Measurements from ENCODE around the gene AK5. TPM values are rescaled to one million over a fixed set of nuclear protein-coding genes. Genes with fewer than 3 reads are reported as not detected.

Gene AK5
- total and polyA plus RNA-seq, 7 experiments from 2014 or later, result 1.7 to 82.1 (median 56.5) TPM

GRCh38 chr1:77386276-77386675, 104.5 kb downstream of the AK5 start:
- CTCF ChIA-PET, result interaction anchor here (1.1 kb wide), 1 partner anchor 35 kb away, joined by 3 read pairs; no protein-coding TSS in a partner anchor
- H3K9me3 ChIP-seq (ENCODE audit: control insufficient read depth in 2 of 3, low read length in 3 of 3), result no peaks in the 10 kb centered on the region
- intact Hi-C loops (cut with micrococcal nuclease), result no loop called here
- no peak for DNase-seq
- Mint-ChIP-seq H3K36me3 (peaks cover 0 to 31% (median 13%) of the 10 kb centered on the region in 5 donors), H3K27me3 (no peaks in the 10 kb centered on the region), H3K4me1 (peaks cover 6 to 58% (median 41%) of the 10 kb centered on the region in 7 donors), H3K27ac (peak overlapping the region in 3 of 9 donors; percentile 0 to 25 (median 14)), H3K9me3 (peaks cover 0 to 4% (median 0%) of the 10 kb centered on the region in 11 donors), H3K4me3 (peak overlapping the region in 1 of 10 donors; percentile 5)
- no peak for ATAC-seq
- H3K27me3 ChIP-seq (ENCODE audit: control insufficient read depth in 2 of 2, insufficient read depth in 2 of 2, low read length in 2 of 2), result no peaks in the 10 kb centered on the region
- POLR2A ChIA-PET, result no interaction called here
- no peak overlapping the region for H3K4me3 ChIP-seq (ENCODE audit: low read length)
- H3K4me1 ChIP-seq (ENCODE audit: control insufficient read depth in 2 of 2, insufficient read depth in 2 of 2, low read length in 2 of 2), result no peaks in the 10 kb centered on the region
- H3K36me3 ChIP-seq (ENCODE audit: control insufficient read depth in 2 of 3, insufficient read depth in 3 of 3, low read length in 3 of 3), result no peaks in the 10 kb centered on the region
- H3K27ac ChIP-seq (ENCODE audit: low read depth, low read length), result no peak overlapping the region

GRCh38 chr1:77387553-77387952, 105.7 kb downstream of the AK5 start:
- DNase-seq (no peak), ATAC-seq (no peak)
- intact Hi-C loops (cut with micrococcal nuclease), result loop anchor here in 1 of 2 donors (1.0 kb wide), 1 partner anchor 8 kb away; no protein-coding TSS in a partner anchor
- H3K36me3 Mint-ChIP-seq, result peaks cover 0 to 30% (median 13%) of the 10 kb centered on the region in 5 donors
- CTCF ChIA-PET, result interaction anchor here (0.8 to 1.1 kb wide), 2 partner anchors 34 to 43 kb away, joined by 3 read pairs; no protein-coding TSS in a partner anchor
- no peak overlapping the region for H3K4me3 Mint-ChIP-seq
- POLR2A ChIA-PET, result interaction anchor here (0.8 kb wide), 1 partner anchor 87 kb away, joined by 3 read pairs; no protein-coding TSS in a partner anchor
- H3K27ac ChIP-seq (ENCODE audit: low read depth, low read length), result no peak overlapping the region
- no peaks in the 10 kb centered on the region for H3K36me3 ChIP-seq (ENCODE audit: control insufficient read depth in 2 of 3, insufficient read depth in 3 of 3, low read length in 3 of 3)
- H3K27me3 Mint-ChIP-seq, result no peaks in the 10 kb centered on the region
- no peaks in the 10 kb centered on the region for H3K4me1 ChIP-seq (ENCODE audit: control insufficient read depth in 2 of 2, insufficient read depth in 2 of 2, low read length in 2 of 2)
- H3K4me3 ChIP-seq (ENCODE audit: low read length), result no peak overlapping the region
- H3K9me3 ChIP-seq (ENCODE audit: control insufficient read depth in 2 of 3, low read length in 3 of 3), result no peaks in the 10 kb centered on the region
- H3K27ac Mint-ChIP-seq, result no peak overlapping the region
- H3K4me1 Mint-ChIP-seq, result peaks cover 6 to 58% (median 41%) of the 10 kb centered on the region in 7 donors
- peaks cover 0 to 4% (median 0%) of the 10 kb centered on the region in 11 donors for H3K9me3 Mint-ChIP-seq
- H3K27me3 ChIP-seq (ENCODE audit: control insufficient read depth in 2 of 2, insufficient read depth in 2 of 2, low read length in 2 of 2), result no peaks in the 10 kb centered on the region

- Histone ChIP-seq H3K27ac (ENCODE audit: low read depth, low read length) (no peak overlapping the region), H3K4me1 (ENCODE audit: control insufficient read depth in 2 of 2, insufficient read depth in 2 of 2, low read length in 2 of 2) (no peaks in the 10 kb centered on the region), H3K27me3 (ENCODE audit: control insufficient read depth in 2 of 2, insufficient read depth in 2 of 2, low read length in 2 of 2) (no peaks in the 10 kb centered on the region), H3K4me3 (ENCODE audit: low read length) (no peak overlapping the region), H3K9me3 (ENCODE audit: control insufficient read depth in 2 of 3, low read length in 3 of 3) (no peaks in the 10 kb centered on the region), H3K36me3 (ENCODE audit: control insufficient read depth in 2 of 3, insufficient read depth in 3 of 3, low read length in 3 of 3) (no peaks in the 10 kb centered on the region)
- no peak overlapping the region for H3K4me3 Mint-ChIP-seq
- peaks cover 0 to 4% (median 0%) of the 10 kb centered on the region in 11 donors for H3K9me3 Mint-ChIP-seq
- ATAC-seq, result peak; percentile 32
- H3K27me3 Mint-ChIP-seq, result no peaks in the 10 kb centered on the region
- CTCF ChIA-PET, result interaction anchor here (0.6 kb wide), 1 partner anchor 118 kb away, joined by 3 read pairs; no protein-coding TSS in a partner anchor
- H3K4me1 Mint-ChIP-seq, result peaks cover 6 to 54% (median 41%) of the 10 kb centered on the region in 7 donors
- intact Hi-C loops (cut with micrococcal nuclease), result no loop called here
- peak overlapping the region in 1 of 9 donors; percentile 51 for H3K27ac Mint-ChIP-seq
- POLR2A ChIA-PET, result no interaction called here
- no peak for DNase-seq
- peaks cover 0 to 32% (median 17%) of the 10 kb centered on the region in 5 donors for H3K36me3 Mint-ChIP-seq
These were observed 106.8 kb downstream of the AK5 start for GRCh38 chr1:77388661-77389060.

GRCh38 chr1:77392486-77392885, 110.7 kb downstream of the AK5 start:
- no peak for DNase-seq
- no peak overlapping the region for H3K27ac ChIP-seq (ENCODE audit: low read depth, low read length)
- Mint-ChIP-seq H3K4me1 (peaks cover 6 to 39% (median 18%) of the 10 kb centered on the region in 7 donors), H3K36me3 (peaks cover 0 to 38% (median 27%) of the 10 kb centered on the region in 5 donors), H3K4me3 (no peak overlapping the region), H3K27me3 (no peaks in the 10 kb centered on the region), H3K27ac (no peak overlapping the region), H3K9me3 (peaks cover 0 to 4% (median 0%) of the 10 kb centered on the region in 11 donors)
- ChIA-PET POLR2A (no interaction called here), CTCF (no interaction called here)
- no peaks in the 10 kb centered on the region for H3K9me3 ChIP-seq (ENCODE audit: control insufficient read depth in 2 of 3, low read length in 3 of 3)
- no peaks in the 10 kb centered on the region for H3K36me3 ChIP-seq (ENCODE audit: control insufficient read depth in 2 of 3, insufficient read depth in 3 of 3, low read length in 3 of 3)
- H3K4me3 ChIP-seq (ENCODE audit: low read length), result no peak overlapping the region
- H3K27me3 ChIP-seq (ENCODE audit: control insufficient read depth in 2 of 2, insufficient read depth in 2 of 2, low read length in 2 of 2), result no peaks in the 10 kb centered on the region
- no peaks in the 10 kb centered on the region for H3K4me1 ChIP-seq (ENCODE audit: control insufficient read depth in 2 of 2, insufficient read depth in 2 of 2, low read length in 2 of 2)
- no peak for ATAC-seq
- intact Hi-C loops (cut with micrococcal nuclease), result no loop called here

- no peak for ATAC-seq
- H3K27me3 Mint-ChIP-seq, result no peaks in the 10 kb centered on the region
- Histone ChIP-seq H3K4me1 (ENCODE audit: control insufficient read depth in 2 of 2, insufficient read depth in 2 of 2, low read length in 2 of 2) (no peaks in the 10 kb centered on the region), H3K4me3 (ENCODE audit: low read length) (no peak overlapping the region), H3K27me3 (ENCODE audit: control insufficient read depth in 2 of 2, insufficient read depth in 2 of 2, low read length in 2 of 2) (no peaks in the 10 kb centered on the region), H3K27ac (ENCODE audit: low read depth, low read length) (no peak overlapping the region), H3K36me3 (ENCODE audit: control insufficient read depth in 2 of 3, insufficient read depth in 3 of 3, low read length in 3 of 3) (no peaks in the 10 kb centered on the region), H3K9me3 (ENCODE audit: control insufficient read depth in 2 of 3, low read length in 3 of 3) (no peaks in the 10 kb centered on the region)
- no peak for DNase-seq
- peak overlapping the region in 3 of 9 donors; percentile 22 to 67 (median 53) for H3K27ac Mint-ChIP-seq
- POLR2A ChIA-PET, result interaction anchor here (0.7 kb wide), 1 partner anchor 266 kb away, joined by 3 read pairs; no protein-coding TSS in a partner anchor
- peaks cover 0 to 3% (median 0%) of the 10 kb centered on the region in 11 donors for H3K9me3 Mint-ChIP-seq
- intact Hi-C loops (cut with micrococcal nuclease), result no loop called here
- CTCF ChIA-PET, result no interaction called here
- H3K36me3 Mint-ChIP-seq, result peaks cover 0 to 30% (median 18%) of the 10 kb centered on the region in 5 donors
- H3K4me1 Mint-ChIP-seq, result peaks cover 0 to 33% (median 16%) of the 10 kb centered on the region in 7 donors
- no peak overlapping the region for H3K4me3 Mint-ChIP-seq
These were observed 112.3 kb downstream of the AK5 start for GRCh38 chr1:77394166-77394565.

GRCh38 chr1:77395051-77395450, 113.2 kb downstream of the AK5 start:
- intact Hi-C loops (cut with micrococcal nuclease), result no loop called here
- Mint-ChIP-seq H3K9me3 (peaks cover 0 to 3% (median 0%) of the 10 kb centered on the region in 11 donors), H3K27me3 (no peaks in the 10 kb centered on the region), H3K36me3 (peaks cover 0 to 32% (median 15%) of the 10 kb centered on the region in 5 donors), H3K4me1 (peaks cover 0 to 31% (median 16%) of the 10 kb centered on the region in 7 donors), H3K4me3 (no peak overlapping the region), H3K27ac (no peak overlapping the region)
- no peaks in the 10 kb centered on the region for H3K27me3 ChIP-seq (ENCODE audit: control insufficient read depth in 2 of 2, insufficient read depth in 2 of 2, low read length in 2 of 2)
- no peak for ATAC-seq
- H3K27ac ChIP-seq (ENCODE audit: low read depth, low read length), result no peak overlapping the region
- DNase-seq, result no peak
- H3K9me3 ChIP-seq (ENCODE audit: control insufficient read depth in 2 of 3, low read length in 3 of 3), result no peaks in the 10 kb centered on the region
- ChIA-PET CTCF (no interaction called here), POLR2A (interaction anchor here (0.6 kb wide), 1 partner anchor 38 kb away, joined by 3 read pairs; no protein-coding TSS in a partner anchor)
- H3K4me3 ChIP-seq (ENCODE audit: low read length), result no peak overlapping the region
- H3K4me1 ChIP-seq (ENCODE audit: control insufficient read depth in 2 of 2, insufficient read depth in 2 of 2, low read length in 2 of 2), result no peaks in the 10 kb centered on the region
- H3K36me3 ChIP-seq (ENCODE audit: control insufficient read depth in 2 of 3, insufficient read depth in 3 of 3, low read length in 3 of 3), result no peaks in the 10 kb centered on the region

GRCh38 chr1:77398152-77398551, 116.3 kb downstream of the AK5 start:
- Mint-ChIP-seq H3K4me3 (no peak overlapping the region), H3K27ac (peak overlapping the region in 3 of 9 donors; percentile 21 to 57 (median 22)), H3K4me1 (peaks cover 0 to 42% (median 18%) of the 10 kb centered on the region in 7 donors), H3K27me3 (no peaks in the 10 kb centered on the region), H3K36me3 (peaks cover 0 to 35% (median 25%) of the 10 kb centered on the region in 5 donors), H3K9me3 (peaks cover 0 to 3% (median 0%) of the 10 kb centered on the region in 11 donors)
- H3K4me1 ChIP-seq (ENCODE audit: control insufficient read depth in 2 of 2, insufficient read depth in 2 of 2, low read length in 2 of 2), result no peaks in the 10 kb centered on the region
- ChIA-PET POLR2A (no interaction called here), CTCF (no interaction called here)
- H3K9me3 ChIP-seq (ENCODE audit: control insufficient read depth in 2 of 3, low read length in 3 of 3), result no peaks in the 10 kb centered on the region
- H3K36me3 ChIP-seq (ENCODE audit: control insufficient read depth in 2 of 3, insufficient read depth in 3 of 3, low read length in 3 of 3), result no peaks in the 10 kb centered on the region
- no peaks in the 10 kb centered on the region for H3K27me3 ChIP-seq (ENCODE audit: control insufficient read depth in 2 of 2, insufficient read depth in 2 of 2, low read length in 2 of 2)
- H3K27ac ChIP-seq (ENCODE audit: low read depth, low read length), result no peak overlapping the region
- H3K4me3 ChIP-seq (ENCODE audit: low read length), result no peak overlapping the region
- ATAC-seq (no peak), DNase-seq (no peak)
- intact Hi-C loops (cut with micrococcal nuclease), result no loop called here
